ENCODE measurements around the gene LAMB3.
A peak's percentile ranks its signal among the peaks of the same experiment; 100 is the strongest.

The LAMB3 gene

DNA sequence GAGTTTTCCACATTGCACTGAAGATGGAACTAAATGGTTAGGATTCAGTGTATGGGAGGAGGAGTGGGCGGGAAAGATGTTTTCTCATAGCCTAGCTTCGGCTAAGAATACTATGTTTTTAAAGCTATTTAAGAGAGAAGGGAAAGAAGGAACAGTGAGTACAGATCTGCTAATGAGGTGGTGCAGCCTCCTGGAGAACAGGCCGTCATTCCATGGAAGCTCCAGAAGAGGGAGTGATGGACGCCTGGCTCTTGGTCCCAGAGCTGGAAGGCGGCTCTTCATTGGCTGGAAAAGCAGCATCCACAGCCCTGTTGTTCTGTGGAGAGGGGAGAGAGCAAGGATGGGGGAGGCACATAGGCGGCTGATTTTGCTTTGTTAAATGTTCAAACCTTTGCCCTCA lies 61.8 kb downstream of the LAMB3 start:
- DNase-seq: no peak

DNA sequence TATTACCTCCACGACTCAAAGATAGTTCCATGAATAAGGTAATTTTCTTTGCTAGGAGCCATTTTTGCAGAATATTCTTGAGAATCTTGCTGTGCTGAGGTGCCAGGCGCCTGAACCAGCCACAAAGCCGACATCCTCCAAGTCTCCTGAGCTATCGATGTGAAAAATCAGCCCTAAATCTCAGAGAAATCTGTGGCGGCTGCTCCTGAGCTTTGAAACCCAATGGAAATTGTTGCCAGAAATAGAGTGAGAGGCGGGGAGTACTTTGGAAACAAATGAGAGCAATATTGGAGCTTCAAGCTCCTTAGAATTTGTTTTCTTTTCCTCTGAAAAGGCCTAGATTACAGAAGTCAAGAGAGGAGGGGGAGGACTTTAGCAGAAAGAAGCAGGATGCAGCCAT lies 62.4 kb downstream of the LAMB3 start:
- DNase-seq: no peak

DNA sequence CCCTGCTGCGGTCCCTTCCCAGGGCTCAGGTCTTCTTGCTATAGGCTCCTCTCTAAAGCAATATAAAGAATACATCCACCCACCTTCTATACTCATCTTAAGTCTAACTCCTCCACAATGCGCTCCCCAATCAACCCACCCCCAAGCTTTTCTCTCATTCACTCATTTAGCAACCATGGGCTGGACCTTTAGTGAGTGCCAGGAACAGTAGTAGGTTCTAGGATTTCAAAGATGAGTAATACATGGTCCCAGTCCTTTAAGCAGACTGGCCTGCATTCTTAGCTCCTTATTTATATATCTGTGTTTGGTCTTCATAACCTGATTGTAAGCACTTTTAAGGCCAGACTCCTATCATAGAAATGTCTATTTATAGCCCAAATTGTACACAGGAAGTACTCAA lies 62.8 kb downstream of the LAMB3 start:
- no peak for DNase-seq

DNA sequence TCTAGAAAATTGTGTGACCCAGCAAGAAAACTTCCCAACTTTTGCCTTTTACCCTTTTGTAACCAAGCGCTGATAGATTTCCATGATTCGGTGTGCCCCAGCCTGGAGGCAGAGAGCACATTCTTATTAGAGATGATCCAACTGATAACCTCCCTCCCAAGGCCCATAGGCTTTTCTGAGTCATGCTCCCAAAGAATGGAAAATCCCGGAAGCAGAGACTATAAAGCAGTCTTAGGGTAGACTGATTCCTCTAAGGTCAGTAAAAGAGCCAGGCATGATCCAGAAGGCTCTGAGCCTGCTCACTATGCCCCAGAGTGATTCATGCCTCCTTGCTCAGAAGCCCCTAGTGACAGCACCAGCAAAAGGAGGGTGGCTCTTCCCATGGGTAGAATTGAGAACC lies 64.4 kb downstream of the LAMB3 start:
- DNase-seq: no peak

DNA sequence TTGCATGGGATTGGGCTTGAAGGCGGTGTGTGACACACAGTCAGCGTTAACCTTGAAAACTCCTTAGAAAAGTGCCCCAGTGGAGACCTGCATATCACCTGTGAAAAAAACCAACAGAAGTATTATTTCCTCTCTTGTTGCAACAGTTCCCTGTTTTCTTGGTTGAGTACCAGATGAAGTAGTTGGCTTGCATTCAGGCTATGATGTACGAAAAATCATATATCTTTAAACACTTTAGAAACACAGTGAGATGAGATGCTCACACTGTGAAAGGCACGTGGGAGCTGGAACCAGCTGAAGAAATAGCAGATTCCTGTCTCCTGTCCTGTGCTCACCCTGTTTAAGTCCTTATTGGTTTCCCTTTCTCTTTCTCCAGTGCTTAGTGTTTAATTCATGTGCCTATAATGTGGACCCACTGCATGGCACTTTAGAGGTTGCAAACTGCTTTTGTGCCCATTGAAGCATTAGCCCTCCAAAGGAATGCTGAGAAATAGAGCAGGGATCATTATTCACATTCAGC lies 65.9 kb downstream of the LAMB3 start:
- DNase-seq: no peak

DNA sequence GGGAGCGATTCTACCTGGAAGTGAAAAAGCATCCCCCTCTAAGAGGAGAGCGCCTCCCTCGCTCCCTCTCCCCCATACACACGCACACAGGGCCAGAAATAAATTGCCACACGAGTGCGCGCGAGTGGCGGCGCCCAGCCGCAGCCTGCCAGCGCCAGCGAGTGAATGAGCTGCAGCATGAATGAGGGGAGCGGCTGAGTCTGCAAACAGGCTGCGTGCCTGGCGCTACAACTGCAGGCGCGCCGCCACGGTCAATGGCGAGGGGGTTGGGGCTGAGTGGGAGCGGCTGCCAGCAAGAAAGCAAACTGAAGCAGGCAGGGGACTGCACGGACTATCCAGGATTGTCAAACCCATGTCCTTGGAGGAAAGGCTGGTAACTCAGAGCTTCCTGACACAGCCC lies 66.6 kb downstream of the LAMB3 start:
- DNase-seq: peak; percentile 36

DNA sequence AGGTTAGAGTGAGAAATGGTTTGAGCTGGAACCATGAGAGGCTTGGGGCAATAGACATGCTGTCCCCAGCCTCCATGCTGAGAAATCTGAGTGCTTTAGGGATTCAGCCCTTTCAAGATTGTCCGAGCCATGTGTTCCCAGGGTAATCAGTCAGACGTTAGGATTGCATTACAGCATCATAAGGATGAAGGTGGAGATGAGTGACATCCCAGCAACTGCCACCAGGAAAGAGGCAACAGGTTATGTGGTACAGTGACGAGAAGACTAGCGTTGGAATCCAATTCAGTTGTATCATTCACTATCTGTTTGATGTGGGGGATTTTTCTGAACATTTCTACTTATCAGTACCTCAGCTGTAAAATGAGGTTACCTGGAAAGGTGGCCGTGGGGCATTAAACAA lies 67.0 kb downstream of the LAMB3 start:
- no peak for DNase-seq

DNA sequence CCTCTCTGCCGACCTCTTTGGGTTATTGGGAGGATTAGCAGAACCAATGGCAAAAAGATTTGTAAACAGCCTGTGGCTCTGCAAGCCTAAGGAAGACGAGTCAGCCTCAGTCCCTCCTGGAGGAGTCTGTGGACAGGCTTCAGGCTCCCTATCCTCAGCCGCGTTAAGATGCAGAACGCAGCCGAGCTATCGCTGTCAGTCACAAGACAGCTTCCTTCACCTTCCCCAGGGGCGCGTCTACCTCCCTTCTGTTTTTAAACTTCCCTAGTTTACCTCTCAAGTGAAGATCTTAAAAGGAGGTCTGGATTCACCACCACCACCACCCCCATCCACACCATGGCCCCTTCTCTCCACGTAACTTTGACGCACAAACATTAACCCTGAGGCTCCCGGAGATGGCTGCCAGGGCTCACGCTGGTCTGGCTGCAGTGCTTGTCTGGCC lies 68.0 kb downstream of the LAMB3 start:
- DNase-seq: no peak

DNA sequence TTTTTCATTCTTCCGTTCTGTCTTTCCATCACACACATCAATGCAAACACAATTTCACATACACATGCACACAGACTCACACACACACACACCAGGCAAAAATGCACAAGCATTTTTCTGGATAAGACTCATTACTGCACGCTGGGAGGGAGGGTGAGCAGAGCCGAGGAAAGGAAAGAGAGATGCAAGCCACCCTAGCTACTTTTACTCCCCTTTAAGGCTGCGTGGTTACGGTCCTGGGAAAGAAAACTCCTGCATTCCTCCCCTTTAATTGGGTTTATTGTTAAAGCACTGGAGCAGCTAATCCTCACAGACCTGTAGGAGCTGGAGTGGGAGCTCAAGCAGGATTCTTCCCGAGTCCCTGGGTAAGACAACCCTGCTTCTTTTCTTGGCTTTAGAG lies 68.8 kb downstream of the LAMB3 start, which contains the start of gene CAMK1G:
TSS of gene CAMK1G (plus strand) at position 307 of the 400 bp plus-strand sequence. CDS start 11,270 bp downstream, outside the sequence.
- DNase-seq: no peak

DNA sequence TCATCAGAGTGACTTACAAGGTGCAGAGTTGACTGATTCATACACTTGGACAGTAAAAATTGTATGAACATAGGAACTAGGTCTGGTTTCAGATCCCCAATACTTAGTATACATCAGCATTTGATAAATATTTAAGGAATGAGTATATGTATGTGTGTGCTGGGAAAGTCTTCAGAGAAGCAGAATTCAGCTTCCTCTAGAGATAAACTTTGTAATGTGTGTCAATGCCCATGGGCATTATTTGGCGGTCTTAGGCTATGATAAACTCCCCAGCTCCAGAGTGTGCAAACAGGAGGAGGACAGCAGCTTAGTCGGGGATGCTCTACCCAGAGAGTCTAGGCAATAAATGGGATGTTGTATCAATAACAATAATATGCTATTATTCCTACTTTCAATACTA lies 71.6 kb downstream of the LAMB3 start:
- DNase-seq: no peak

DNA sequence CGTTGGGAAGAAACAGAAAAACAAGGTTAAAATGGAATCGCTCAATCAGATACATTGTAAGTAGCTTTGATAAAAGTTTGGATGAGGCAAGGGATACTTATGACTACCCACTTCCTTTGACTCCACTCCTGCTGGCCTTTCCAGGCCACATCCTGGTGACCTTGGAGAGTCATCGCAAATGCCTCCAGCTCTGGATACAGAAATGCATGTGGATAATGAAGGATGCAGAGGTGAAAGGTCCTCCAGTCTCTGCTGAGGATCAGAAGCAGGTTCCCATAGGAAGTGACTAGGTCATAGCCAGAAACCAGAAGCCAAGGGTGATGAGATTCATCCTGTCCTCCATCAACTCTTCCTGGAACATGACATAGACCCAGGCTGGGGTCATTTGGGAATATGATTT lies 74.9 kb downstream of the LAMB3 start:
- DNase-seq: no peak

DNA sequence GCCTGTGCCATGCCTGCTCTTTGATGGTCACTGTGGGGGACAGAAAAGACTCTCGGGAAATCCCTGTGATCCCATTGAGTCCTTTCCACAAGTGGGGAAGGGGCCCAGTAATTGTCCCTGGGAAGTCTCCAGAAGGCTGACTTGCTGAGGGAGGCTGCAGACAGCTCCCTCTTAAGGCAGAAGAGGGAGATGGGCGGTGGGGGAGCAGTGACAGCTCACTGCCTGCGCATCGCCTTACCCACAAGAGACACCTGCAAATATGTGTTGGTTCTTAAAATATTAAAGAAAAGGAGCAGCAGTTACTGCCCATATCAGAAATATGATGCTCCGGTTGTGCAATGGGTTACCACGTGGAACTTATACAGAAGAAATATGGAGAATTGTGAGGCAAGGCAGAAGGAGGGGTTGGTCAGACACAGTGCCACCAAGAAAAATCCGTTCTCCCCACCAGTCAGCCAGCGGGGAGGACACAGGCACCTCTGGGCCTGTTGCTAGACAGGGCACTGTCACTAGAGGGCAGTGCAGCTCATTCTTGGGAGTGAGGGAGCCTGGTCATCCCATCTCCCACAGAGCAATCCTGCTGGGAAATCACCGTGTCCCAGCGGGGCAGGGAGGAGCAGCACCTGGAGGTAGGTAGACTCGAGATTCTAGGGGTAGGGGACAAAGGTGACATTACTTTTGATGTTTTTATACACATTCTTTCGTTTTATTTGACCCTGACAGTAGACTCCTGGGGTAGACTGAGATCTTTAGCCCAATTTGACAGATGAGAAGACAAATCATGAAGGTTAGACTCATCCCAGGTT lies 75.6 kb downstream of the LAMB3 start:
- peak; percentile 15 for DNase-seq

DNA sequence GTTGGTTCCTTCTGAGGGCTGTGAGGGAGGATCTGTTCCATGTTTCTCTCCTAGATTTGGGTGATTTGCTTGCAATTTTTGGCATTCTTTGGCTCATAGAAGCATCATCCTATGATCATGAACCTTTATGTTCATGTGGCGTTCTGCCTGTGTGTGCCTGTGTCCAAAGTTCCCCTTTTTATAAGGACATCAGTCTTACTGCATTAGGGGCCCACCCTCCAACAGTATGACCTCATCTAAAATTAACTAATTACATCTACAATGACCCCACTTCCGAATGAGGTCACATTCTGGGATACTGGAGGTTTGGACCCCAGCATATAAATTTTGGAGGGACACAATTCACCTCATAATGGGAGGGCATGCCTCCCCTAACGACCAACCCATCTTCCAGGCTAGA lies 81.5 kb downstream of the LAMB3 start:
- DNase-seq: no peak

DNA sequence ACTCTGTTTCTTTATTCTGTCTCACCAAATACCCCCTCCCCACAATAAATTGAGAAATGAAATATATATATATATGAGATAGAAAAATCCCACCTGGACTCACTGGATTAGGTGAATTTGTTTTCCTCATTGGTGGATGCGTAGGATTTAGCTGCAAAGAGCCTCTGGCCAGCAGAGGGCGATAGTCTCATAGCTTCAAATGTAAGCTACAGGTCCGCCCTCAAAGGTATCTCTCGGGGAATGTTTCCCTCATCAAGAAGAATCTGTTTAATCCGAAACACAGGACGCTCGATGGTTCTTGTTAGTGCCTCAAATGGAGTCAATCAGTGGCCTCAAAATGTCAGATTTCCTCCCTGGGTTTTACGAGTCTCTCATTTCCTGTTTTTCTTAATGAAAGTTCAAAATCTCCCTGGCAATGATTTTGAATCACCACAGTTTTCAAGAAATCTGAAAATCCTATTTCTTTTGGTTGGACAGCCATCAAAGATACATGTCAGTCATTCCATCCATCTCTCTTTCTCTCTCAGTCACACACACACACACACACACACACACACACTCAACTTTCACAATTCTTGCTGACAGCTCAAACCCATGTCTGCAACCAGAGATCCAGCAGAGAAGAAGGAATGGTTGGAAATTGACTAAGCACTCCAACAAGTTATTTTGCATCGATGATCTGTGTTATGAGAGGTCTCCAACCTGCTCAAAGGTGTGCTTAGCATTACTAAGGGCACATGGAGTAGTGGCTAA lies 82.6 kb downstream of the LAMB3 start:
- DNase-seq: peak; percentile 42

DNA sequence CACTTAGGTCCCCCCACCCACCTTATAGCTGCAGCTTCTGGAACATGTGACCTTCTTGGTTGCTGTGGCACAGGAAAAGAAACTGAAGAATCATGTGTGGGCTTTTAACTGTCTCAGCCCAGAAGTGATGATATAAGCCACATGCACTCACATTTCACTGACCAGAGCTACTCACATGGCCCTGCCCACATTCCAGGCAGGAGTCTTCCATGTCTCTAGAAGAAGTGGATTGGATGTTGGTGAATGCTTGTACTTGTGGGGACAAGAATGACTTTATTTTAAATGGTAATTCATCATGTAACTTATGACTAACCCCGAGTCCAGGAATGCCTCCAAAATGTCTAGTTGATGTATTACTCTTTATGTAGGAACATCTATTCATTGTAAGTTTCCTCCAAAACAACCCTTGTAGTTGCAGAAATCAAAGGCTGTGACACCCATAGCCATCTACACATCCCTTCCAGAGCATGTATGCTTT lies 84.5 kb downstream of the LAMB3 start:
- no peak for DNase-seq

DNA sequence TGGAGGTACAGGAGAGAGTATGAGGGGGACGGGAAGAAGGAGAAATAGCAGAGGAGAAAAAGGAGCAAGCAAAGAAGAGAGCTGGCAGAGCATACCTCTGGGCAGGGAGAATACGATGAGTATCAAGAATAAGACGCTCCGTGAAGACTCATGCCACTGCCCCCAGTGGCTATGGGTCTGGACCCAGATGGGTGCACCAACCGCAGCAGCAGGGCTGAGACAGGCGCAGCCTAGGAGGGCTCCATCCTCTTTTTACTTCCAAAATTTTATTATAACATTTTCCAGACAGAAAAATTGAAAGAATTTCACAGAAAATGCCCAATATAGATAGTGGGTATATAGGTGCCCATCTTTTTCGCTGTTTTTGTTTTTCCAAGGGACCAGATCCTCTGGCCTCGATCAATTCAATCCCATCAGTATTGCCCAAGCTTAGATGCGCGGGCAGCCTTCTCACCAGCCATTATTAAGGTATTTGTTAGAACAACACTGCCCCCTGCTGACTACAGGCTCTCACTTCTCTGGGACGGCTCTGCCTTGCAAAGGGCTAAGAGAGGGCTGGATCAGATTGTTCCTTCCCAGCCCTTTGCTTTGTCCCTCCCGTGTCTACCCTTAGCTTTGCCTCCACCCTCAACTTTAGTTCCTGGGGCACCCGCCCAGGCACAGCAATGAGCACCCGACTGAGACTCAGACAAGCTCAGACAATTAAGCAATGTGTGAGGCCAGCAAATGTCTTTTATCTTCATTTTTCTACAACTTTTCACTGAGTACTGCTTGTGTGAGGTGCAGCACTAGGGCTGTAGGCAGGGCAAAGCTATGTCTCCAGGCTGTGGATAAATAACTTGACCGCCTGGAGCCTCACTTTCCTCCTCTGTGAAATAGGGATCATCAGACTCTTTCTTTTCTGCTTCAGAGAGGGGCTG lies 86.2 kb downstream of the LAMB3 start:
- peak; percentile 75 for DNase-seq
